Jurkat, Clone E6-1 (cell line): ENCODE measurements around the gene NSD1. TPM values are rescaled to one million over a fixed set of nuclear protein-coding genes. Genes with fewer than 3 reads are reported as not detected.
A peak's percentile ranks its signal among the peaks of the same experiment; 100 is the strongest.

Experiments used
- DNase-seq: peaks from one replicate; pipeline ENCODE4 v3.0.0-alpha.2; 2011; ENCODE audit warnings: low read depth, low spot score
- H3K4me3 ChIP-seq: 2 replicates; pipeline ENCODE4 v1.5.1; 2011; ENCODE audit warnings: mild to moderate bottlenecking, low read length, control low read depth, moderate library complexity
- polyA plus RNA-seq: library from polyadenylated mRNA; unstranded; fragments of >200 nt; gene quantifications from one replicate; pipeline ENCODE4 v1.2.1, GENCODE V29; 2012; ENCODE audit warnings: missing spikeins; ENCODE audit not compliant: insufficient read length, insufficient read depth

The NSD1 gene
- polyA plus RNA-seq, result 22.2 TPM

GRCh38 chr5:177133096-177133852 lies at the start of gene NSD1:
NSD1 (plus strand) TSS chr5:177133773; CDS start chr5:177135104, 1,331 bp downstream.
- peak; percentile 51 for DNase-seq
- peak within 1 kb of the TSS; percentile 70 for H3K4me3 ChIP-seq

- DNase-seq, result no peak
- no peak overlapping the region for H3K4me3 ChIP-seq
Observed at GRCh38 chr5:177084175-177084574, 49.4 kb upstream of the NSD1 start.

- H3K4me3 ChIP-seq, result no peak overlapping the region
Observed at GRCh38 chr5:177085985-177086653, 47.5 kb upstream of the NSD1 start.

GRCh38 chr5:177086654-177087397 lies 46.7 kb upstream of the NSD1 start, which contains the start of gene FGFR4:
FGFR4 (plus strand) TSS chr5:177086915; CDS start chr5:177089603, 2,688 bp downstream.
- peak within 1 kb of the TSS; percentile 49 for H3K4me3 ChIP-seq
- DNase-seq, result peak; percentile 62

More at GRCh38 chr5:177085985-177086653, 47.5 kb upstream of the NSD1 start:
- DNase-seq, result no peak

- H3K4me3 ChIP-seq, result peak overlapping the region; percentile 49
- DNase-seq, result no peak
Observed at GRCh38 chr5:177087398-177088005, 46.1 kb upstream of the NSD1 start.

GRCh38 chr5:177089127-177089526 lies 44.4 kb upstream of the NSD1 start:
- DNase-seq, result no peak
- no peak overlapping the region for H3K4me3 ChIP-seq

GRCh38 chr5:177089825-177090641 lies 43.5 kb upstream of the NSD1 start:
- H3K4me3 ChIP-seq, result no peak overlapping the region
- no peak for DNase-seq

GRCh38 chr5:177090813-177091212 lies 42.8 kb upstream of the NSD1 start:
- H3K4me3 ChIP-seq, result no peak overlapping the region
- DNase-seq, result no peak

- no peak overlapping the region for H3K4me3 ChIP-seq
- DNase-seq, result no peak
Observed at GRCh38 chr5:177091232-177091631, 42.3 kb upstream of the NSD1 start.

- DNase-seq, result no peak
- H3K4me3 ChIP-seq, result no peak overlapping the region
Observed at GRCh38 chr5:177092178-177093081, 41.1 kb upstream of the NSD1 start.

GRCh38 chr5:177093082-177093712 lies 40.4 kb upstream of the NSD1 start:
- no peak overlapping the region for H3K4me3 ChIP-seq
- DNase-seq, result no peak

GRCh38 chr5:177093803-177094202 lies 39.8 kb upstream of the NSD1 start:
- H3K4me3 ChIP-seq, result no peak overlapping the region
- DNase-seq, result no peak

GRCh38 chr5:177094224-177095087 lies 39.1 kb upstream of the NSD1 start:
- no peak for DNase-seq

GRCh38 chr5:177095088-177095669 lies 38.4 kb upstream of the NSD1 start:
- H3K4me3 ChIP-seq, result no peak overlapping the region
- no peak for DNase-seq

More at GRCh38 chr5:177094224-177095087, 39.1 kb upstream of the NSD1 start:
- H3K4me3 ChIP-seq, result no peak overlapping the region

- no peak overlapping the region for H3K4me3 ChIP-seq
Observed at GRCh38 chr5:177096162-177097015, 37.2 kb upstream of the NSD1 start.

More at GRCh38 chr5:177096162-177097015, 37.2 kb upstream of the NSD1 start:
- no peak for DNase-seq
